Endothelial cell of umbilical vein (primary cell): Measurements from ENCODE around the gene CDKN2B-AS1. TPM values are rescaled to one million over a fixed set of nuclear protein-coding genes. Genes with fewer than 3 reads are reported as not detected.
A peak's percentile ranks its signal among the peaks of the same experiment; 100 is the strongest.

Experiments used
- BruUV-seq: library from RNA; stranded (reverse); fragments of 400-500 nt; replicated peaks from 2 replicates; lab custom pipeline; 2021; lab: Mats Ljungman, UMichigan
- CTCF ChIA-PET: fragments of 300-600, 350-600 bp; sonication (Branson Sonifier 250); formaldehyde crosslinking; loops from one replicate; lab custom pipeline; 2021; ENCODE audit warnings: antibody characterized with exemption, inconsistent platforms; lab: Charles Lee
- POLR2A ChIA-PET: fragments of 300-600, 350-600 bp; sonication (Branson Sonifier 250); formaldehyde crosslinking; loops from one replicate; lab custom pipeline; 2021; ENCODE audit warnings: antibody characterized with exemption, inconsistent platforms; lab: Charles Lee
- DNase-seq: peaks from one replicate; pipeline ENCODE4 v3.0.0-alpha.2; 2011; ENCODE audit warnings: low read depth, low spot score
- FAIRE-seq: peaks from 2 replicates; lab custom pipeline; 2011; peaks lifted over from hg19 to GRCh38; lab: Jason Lieb, UNC
- H2AFZ ChIP-seq: 2 replicates; pipeline ENCODE4 v1.6.0; 2012; ENCODE audit warnings: low read depth, low read length, control low read depth, inconsistent platforms
- H3K27ac ChIP-seq: 2 replicates; pipeline ENCODE4 v1.5.1; 2011; ENCODE audit warnings: low read depth, mild to moderate bottlenecking, control low read depth, low read length, moderate library complexity; ENCODE audit not compliant: insufficient read depth
- H3K27me3 ChIP-seq, 2 experiments: 2 replicates each; pipeline versions ENCODE4 v1.6.0 to v1.6.1; 2011; ENCODE audit warnings: low read length in 2 of 2, mixed read lengths in 1 of 2; ENCODE audit not compliant: control insufficient read depth in 2 of 2, insufficient read depth in 2 of 2
- H3K36me3 ChIP-seq, 2 experiments: 2 replicates in 1 of 2; 3 replicates in 1 of 2; pipeline ENCODE4 v1.5.1; 2011; ENCODE audit warnings: low read length in 2 of 2, mild to moderate bottlenecking in 1 of 2, moderate library complexity in 1 of 2; ENCODE audit not compliant: control insufficient read depth in 2 of 2, insufficient read depth in 2 of 2; ENCODE audit errors: extremely low read depth in 1 of 2
- H3K4me1 ChIP-seq: 3 replicates; pipeline ENCODE4 v1.5.1; 2011; ENCODE audit warnings: mild to moderate bottlenecking, low read length; ENCODE audit not compliant: control insufficient read depth, insufficient read depth; ENCODE audit errors: extremely low read depth
- H3K4me2 ChIP-seq: 2 replicates; pipeline ENCODE4 v1.6.1; 2011; ENCODE audit warnings: low read length, control low read depth, mixed read lengths; ENCODE audit not compliant: insufficient read depth
- H3K4me3 ChIP-seq, 3 experiments: fragments of 200-600 bp in 1 of 3; sonication (generic), shearing (Covaris generic) in 1 of 3; replicated peaks in 1 of 3; 2 replicates each; pipeline ENCODE4 v1.5.1; 2011 to 2016; ENCODE audit warnings: control low read depth in 3 of 3, low read length in 3 of 3, mild to moderate bottlenecking in 2 of 3, inconsistent platforms in 1 of 3, low read depth in 1 of 3, moderate library complexity in 1 of 3; ENCODE audit not compliant: insufficient read depth in 1 of 3
- H3K79me2 ChIP-seq: 2 replicates; pipeline ENCODE4 v1.6.0; 2012; ENCODE audit warnings: low read length, inconsistent platforms; ENCODE audit not compliant: control insufficient read depth, insufficient read depth
- H3K9ac ChIP-seq: replicated peaks from 2 replicates; pipeline ENCODE3; 2011; ENCODE audit warnings: low read length, control low read depth; ENCODE audit not compliant: insufficient read depth; ENCODE audit errors: extremely low read depth
- H3K9me1 ChIP-seq: replicated peaks from 3 replicates; pipeline ENCODE4 v1.6.0; 2011; ENCODE audit warnings: mild to moderate bottlenecking, low read length; ENCODE audit not compliant: control insufficient read depth, insufficient read depth; ENCODE audit errors: extremely low read depth
- H3K9me3 ChIP-seq: replicated peaks from 2 replicates; pipeline ENCODE4 v1.5.1; 2012; ENCODE audit warnings: low read length, inconsistent platforms; ENCODE audit not compliant: control insufficient read depth, insufficient read depth
- H4K20me1 ChIP-seq: replicated peaks from 2 replicates; pipeline ENCODE3; 2011; ENCODE audit warnings: mild to moderate bottlenecking, low read length; ENCODE audit not compliant: control insufficient read depth, insufficient read depth; ENCODE audit errors: extremely low read depth
- CTCF ChIP-seq, 2 donors: IDR thresholded peaks; 1 replicate in 1 of 2; 2 replicates in 1 of 2; pipeline ENCODE4 v1.5.1; 2011; ENCODE audit warnings: low read length in 2 of 2, mild to moderate bottlenecking in 2 of 2, moderate library complexity in 2 of 2, control low read depth in 1 of 2, inconsistent platforms in 1 of 2, low read depth in 1 of 2; ENCODE audit not compliant: insufficient read depth in 1 of 2; ENCODE audit errors: extremely low read depth in 1 of 2
- EZH2 ChIP-seq: IDR thresholded peaks from 2 replicates; pipeline ENCODE4 v1.6.1; 2012; ENCODE audit warnings: borderline replicate concordance, low read depth, mild to moderate bottlenecking, moderate library complexity, low read length, inconsistent platforms; ENCODE audit not compliant: severe bottlenecking
- FOS ChIP-seq: IDR thresholded peaks from 2 replicates; pipeline ENCODE4 v1.6.1; 2011; ENCODE audit warnings: mild to moderate bottlenecking, low read length, moderate library complexity, borderline replicate concordance; ENCODE audit not compliant: insufficient read depth
- GATA2 ChIP-seq: IDR thresholded peaks from 2 replicates; pipeline ENCODE4 v1.7.0; 2011; ENCODE audit warnings: low read depth, mild to moderate bottlenecking, moderate library complexity, mixed read lengths, low read length; ENCODE audit not compliant: insufficient read length, insufficient read depth
- JUN ChIP-seq: IDR thresholded peaks from 2 replicates; pipeline ENCODE4 v1.6.1; 2011; ENCODE audit warnings: borderline replicate concordance, low read depth; ENCODE audit not compliant: insufficient read length, insufficient read depth
- MAX ChIP-seq: IDR thresholded peaks from 2 replicates; pipeline ENCODE4 v1.6.1; 2011; ENCODE audit not compliant: insufficient read depth, insufficient read length
- MYC ChIP-seq: IDR thresholded peaks from one replicate; pipeline ENCODE4 v1.6.1; 2011; ENCODE audit warnings: mild to moderate bottlenecking, low read depth, low read length
- POLR2A ChIP-seq: IDR thresholded peaks from 2 replicates; pipeline ENCODE4 v1.6.1; 2012; ENCODE audit warnings: low read depth, mild to moderate bottlenecking, control low read depth, low read length
- POLR2AphosphoS5 ChIP-seq: IDR thresholded peaks from 2 replicates; pipeline ENCODE4 v1.6.1; 2012; ENCODE audit warnings: low read depth, mild to moderate bottlenecking, control low read depth, low read length, moderate library complexity; ENCODE audit not compliant: insufficient read depth
- dilution Hi-C: fragments of 300-500 bp; cut with MboI; formaldehyde crosslinking; loops from one replicate; pipeline ENCODE4 v1.15.0; 2019; ENCODE audit warnings: low sequenced_read_pairs; ENCODE audit not compliant: extremely low pct_ligation_motif_present
- intact Hi-C: fragments of 100-400 bp; cut with micrococcal nuclease; formaldehyde crosslinking; loops from one replicate; pipeline ENCODE4 v1.10.0; 2022
- polyA plus RNA-seq, 4 experiments: library from polyadenylated mRNA; depleted of rRNA in 3 of 4; stranded (reverse) in 3 of 4; unstranded in 1 of 4; fragments of >200 nt; gene quantifications; 2 replicates each; pipeline versions ENCODE4 v1.2.1 to v1.2.3, GENCODE V29; 2011 to 2012; ENCODE audit warnings: missing spikeins in 1 of 4
- total RNA-seq: library from RNA; stranded (reverse); gene quantifications from 2 replicates; pipeline ENCODE4 v1.2.3, GENCODE V29; 2021

Gene CDKN2B-AS1
- total and polyA plus RNA-seq, 2 donors (not counting 3 experiments of a cell fraction or from before 2014, with no cell fraction given): 0.44 to 1.9 TPM

- peak; percentile 85 for FAIRE-seq
Observed at GRCh38 chr9:22010866-22011625, 16.5 kb downstream of the CDKN2B-AS1 start.

More at GRCh38 chr9:22010866-22011625, 16.5 kb downstream of the CDKN2B-AS1 start:
- H3K4me3 ChIP-seq: no peak overlapping the region
- H3K9ac ChIP-seq: no peak overlapping the region
- ChIA-PET POLR2A (no interaction called here), CTCF (interaction anchor here (1.0 to 6.0 kb wide), 9 partner anchors 12 to 234 kb away, joined by 4 to 138 read pairs (median 5); no protein-coding TSS in a partner anchor)
- TF ChIP-seq POLR2A (no peak), GATA2 (no peak), POLR2AphosphoS5 (no peak), EZH2 (no peak), JUN (no peak), CTCF (IDR thresholded peaks at IDR 0.05; ENCODE audit: extremely low read depth in 1 of 2, insufficient read depth in 1 of 2, low read depth in 1 of 2, low read length in 2 of 2) (no peak), FOS (no peak), MYC (no peak), MAX (no peak)
- H3K9me3 ChIP-seq: no peaks in the 10 kb centered on the region
- H3K4me1 ChIP-seq: peaks cover 11% of the 10 kb centered on the region
- no peaks in the 10 kb centered on the region for H4K20me1 ChIP-seq
- H2AFZ ChIP-seq: no peak overlapping the region
- BruUV-seq: no TSS peak
- dilution Hi-C loops (no loop called here), intact Hi-C loops (no loop called here)
- H3K79me2 ChIP-seq: no peaks in the 10 kb centered on the region
- no peak overlapping the region for H3K4me2 ChIP-seq
- H3K36me3 ChIP-seq: no peaks in the 10 kb centered on the region
- H3K27ac ChIP-seq: no peak overlapping the region
- peaks cover 10 to 15% of the 10 kb centered on the region in 2 experiments for H3K27me3 ChIP-seq
- H3K9me1 ChIP-seq: no peaks in the 10 kb centered on the region
- peak; percentile 54 for DNase-seq
